ENCODE results near the gene SLCO4A1.

GRCh38 chr20:62614961-62615680 lies 27.2 kb upstream of the SLCO4A1 start:
- TF ChIP-seq SIN3A (IDR thresholded peaks at IDR 0.05; ENCODE audit: borderline replicate concordance, insufficient read depth, low read length) = no peak
- no peak for TF ChIP-seq POLR2AphosphoS5 (IDR thresholded peaks at IDR 0.05; ENCODE audit: low read depth, low read length)
- TF ChIP-seq REST (IDR thresholded peaks at IDR 0.05; ENCODE audit: insufficient read depth in 1 of 2, low read depth in 2 of 2, low read length in 2 of 2) = no peak
